Inferior parietal cortex (tissue), 1 donor: ENCODE measurements around the gene PPP2R2B.

Experiments used
- DNase-seq: peaks from one replicate; pipeline ENCODE4 v3.0.0-alpha.2; 2016; ENCODE audit errors: extremely low spot score

Gene PPP2R2B

DNA sequence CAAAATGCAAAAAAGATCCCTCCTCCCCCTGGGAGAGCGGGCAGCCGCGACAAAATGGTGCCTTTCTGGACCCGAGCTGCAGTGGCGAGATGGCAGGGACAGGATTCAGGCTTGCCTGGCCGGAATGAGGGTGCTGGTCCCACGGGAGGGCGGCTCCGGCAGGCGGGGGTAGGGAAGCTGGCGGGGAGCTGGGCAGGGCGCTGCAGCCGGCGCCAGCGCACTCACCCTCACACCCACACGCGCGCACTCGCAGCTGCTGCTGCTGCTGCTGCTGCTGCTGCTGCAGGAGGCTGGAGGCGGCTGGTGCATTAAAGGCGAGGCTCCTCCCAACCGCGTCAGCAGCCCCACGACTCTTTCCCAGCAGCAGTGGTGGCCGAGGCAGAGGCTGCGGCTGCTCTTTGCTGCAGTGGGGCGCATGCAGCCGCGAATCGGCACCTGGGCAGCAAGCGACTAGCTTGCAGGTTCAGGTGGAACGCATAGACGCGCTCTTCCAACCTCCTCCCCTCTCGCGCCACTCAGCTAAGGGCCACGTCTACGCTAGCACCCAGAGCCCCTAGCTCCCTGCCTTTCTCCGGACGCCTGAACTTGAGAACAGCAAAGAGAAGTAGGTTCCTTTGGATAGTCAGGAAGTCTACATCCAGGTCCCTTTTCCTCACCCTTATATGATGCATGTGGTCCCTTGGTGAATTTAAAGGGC lies at the start of gene PPP2R2B:
Gene PPP2R2B, minus strand, starts transcription at position 282 of the 697 bp plus-strand sequence.
- DNase-seq: peak; percentile 50

DNA sequence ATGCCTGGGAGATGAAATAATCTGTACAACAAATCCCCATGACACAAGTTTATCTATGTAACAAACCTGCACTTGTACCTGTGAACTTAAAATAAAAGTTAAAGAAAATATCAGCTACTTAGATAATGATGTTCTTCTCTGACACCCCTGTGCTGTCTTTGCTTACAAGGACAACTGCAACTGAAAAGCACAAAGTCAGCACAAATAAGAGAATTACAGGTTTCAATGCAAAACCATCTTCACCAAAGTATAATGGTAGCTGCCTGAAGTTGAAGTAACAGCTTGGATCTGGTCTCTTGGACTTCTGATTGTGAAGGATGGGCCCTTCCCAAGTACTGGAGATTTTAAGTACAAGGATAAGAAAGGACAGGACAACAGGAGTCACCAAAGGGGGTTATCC lies 45.6 kb upstream of the PPP2R2B start:
- no peak for DNase-seq

DNA sequence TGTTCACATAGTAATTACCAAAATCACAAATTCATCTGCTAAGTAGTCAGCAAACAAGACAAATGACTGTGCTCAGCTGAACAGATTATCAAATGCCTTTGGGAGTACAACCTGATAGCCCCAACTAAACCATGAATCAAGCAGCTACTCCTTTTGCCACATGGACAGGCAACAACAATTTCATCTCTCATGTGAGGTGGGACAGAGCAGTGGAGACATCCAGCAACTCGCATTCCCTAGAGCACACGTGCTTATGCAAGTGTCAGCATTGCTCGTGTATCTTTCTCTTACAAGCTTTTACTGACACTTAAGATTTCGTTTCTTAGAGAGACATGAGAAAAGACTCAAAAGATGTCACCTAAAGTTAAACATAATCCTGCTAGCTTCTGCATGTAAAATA lies 42.7 kb upstream of the PPP2R2B start:
- DNase-seq: no peak

DNA sequence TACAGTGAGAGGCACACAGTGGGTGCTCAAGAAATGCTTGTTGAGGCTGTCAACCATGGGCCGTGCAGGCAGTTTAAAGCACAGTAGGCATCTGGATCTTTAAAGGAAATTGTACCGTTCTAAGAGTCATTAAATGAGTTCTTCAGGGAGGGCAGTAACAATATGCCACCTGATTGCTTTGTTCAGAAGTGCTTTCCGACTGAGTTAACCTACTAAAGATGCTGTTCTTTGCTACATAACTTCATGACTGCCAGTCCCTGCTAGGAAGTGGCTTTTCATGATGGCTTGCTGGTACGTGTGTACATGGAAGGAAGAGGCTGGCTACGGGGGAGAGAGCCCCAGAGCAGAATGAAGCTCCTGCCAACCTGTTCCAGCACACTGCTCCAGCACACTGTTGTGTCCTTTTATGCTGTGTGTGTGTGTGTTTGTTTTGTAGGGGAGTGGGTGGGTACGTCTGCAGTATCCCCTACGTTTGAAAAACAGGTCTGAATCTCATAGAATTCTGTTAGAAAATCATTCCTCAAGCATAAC lies 41.9 kb upstream of the PPP2R2B start:
- DNase-seq: no peak

DNA sequence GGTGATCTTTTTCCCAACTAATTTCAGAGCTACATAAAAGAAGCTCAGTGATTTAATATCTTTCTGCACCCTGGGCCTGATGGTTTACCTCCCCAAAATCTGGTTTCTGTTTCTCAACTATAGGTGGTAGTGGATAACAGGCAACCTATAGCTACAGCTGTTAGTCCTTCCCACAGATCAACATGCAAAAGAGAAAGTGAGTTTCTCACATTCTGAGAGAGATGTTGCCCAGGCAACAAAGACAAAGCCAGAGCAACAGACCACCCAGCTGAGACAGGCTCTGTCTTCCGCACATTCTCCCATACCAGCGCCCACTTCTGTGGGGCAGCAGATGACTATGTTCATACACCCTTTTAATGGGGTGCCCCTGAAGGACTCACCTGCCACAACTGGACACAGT lies 40.7 kb upstream of the PPP2R2B start:
- no peak for DNase-seq

DNA sequence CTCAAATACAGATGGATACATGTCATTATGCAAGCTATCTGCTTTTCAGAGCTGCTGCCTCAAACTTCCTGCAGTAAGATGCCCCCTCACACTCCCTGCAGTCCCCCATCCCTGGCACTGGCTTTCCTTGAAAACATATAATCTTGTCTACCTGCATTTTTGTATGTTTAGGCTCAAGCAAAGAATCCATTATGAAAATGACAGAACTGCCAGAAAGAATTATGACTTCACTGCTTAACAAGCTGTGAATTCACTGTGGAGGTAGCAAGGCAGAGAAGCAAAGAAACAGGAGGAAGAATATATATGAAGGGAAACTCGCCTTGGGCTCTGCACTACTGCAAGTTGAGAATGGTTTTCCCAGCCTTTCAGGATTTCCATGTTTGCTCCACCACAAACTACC lies 39.4 kb upstream of the PPP2R2B start:
- no peak for DNase-seq

DNA sequence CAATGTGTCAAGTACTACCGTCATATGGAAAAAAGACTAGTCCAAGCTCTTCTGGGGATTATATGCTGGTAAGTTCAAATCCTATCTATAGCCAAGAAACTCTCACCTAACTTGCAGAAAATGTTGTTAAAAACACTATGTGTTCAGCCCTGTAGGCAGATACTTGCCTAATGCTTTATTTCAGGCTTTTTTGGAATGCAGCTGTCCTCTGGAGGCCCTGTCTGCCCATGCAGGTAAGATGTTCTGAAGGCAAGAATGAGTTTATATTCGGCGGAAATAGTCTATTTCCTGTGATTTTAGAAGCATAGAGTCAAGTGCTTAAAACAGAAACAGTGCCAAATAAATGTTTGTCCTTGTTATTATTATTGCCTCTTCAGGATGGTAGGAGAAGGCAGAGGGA lies 34.3 kb upstream of the PPP2R2B start:
- DNase-seq: no peak

DNA sequence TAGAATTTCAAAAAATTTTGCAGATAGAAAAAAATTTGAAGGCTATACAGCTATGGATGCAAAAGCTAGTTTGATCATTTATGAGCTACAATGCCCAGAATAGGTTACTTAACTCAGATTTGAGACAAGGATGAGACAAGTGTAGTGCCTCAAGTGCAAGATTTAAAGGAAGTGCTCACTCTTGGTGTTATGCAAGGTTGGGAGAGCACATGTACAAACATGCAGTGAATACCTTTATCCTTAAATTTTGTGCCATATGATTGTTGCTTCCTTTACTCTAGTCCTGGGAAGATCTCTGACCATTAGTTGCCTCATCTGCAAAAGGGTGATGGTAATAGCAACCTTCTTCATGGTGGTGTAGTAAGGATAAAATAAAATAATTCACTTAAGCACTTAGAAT lies 31.7 kb upstream of the PPP2R2B start:
- no peak for DNase-seq

DNA sequence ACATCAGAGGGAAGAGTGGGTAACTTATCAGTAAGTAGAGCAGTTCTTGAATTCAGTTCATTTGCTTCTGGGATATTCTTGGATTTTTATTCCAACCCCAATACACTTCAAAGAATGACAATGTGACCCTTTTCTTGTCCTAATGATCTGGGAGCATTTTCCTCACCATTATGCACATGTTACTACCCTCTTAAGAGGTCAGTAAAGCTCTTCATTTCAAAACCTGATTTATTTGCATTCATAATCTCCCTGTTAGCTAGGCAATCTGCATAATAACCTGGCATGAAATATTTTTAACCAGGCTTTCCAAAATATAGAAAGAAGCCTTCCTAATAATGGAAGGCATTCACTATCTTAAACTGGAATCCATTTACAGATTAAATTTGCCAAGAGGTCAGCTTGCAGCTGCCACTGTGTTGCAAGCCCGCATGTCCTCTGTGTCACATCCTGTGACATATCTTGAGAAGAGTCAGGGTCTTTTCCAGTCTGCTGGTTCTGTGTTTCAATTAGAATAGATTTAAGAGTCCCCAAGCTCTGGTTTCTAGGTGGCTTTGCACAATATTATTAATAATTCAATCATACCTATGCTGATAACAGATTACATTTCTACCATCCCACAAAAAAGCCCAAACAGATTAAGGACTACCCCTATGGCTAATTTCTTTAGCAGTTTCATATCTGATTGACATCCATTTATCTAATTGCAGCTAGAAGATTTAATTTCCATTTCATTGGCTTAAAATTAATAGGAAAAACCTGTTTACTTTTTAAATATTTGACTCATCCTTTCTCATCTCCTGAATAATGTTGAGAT lies 30.9 kb upstream of the PPP2R2B start:
- DNase-seq: no peak

DNA sequence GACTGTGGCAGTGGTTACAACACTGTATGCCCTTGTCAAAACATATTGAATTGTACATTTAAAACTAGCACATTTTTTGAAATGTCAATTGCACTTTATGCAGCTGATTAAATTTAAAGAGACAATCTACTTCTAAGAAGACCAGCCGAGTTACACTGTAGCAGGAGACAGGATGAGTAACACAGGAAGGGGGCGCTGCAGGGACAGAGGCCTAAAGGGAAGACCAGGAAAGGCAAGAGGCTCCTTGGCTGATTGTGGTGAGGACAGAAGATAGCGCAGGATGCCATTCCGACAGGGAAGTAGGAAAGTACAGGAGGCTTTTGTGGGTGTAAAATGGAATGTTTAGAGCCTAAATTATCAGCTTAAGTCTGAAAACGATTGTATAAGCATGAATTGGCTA lies 28.2 kb upstream of the PPP2R2B start:
- DNase-seq: no peak

DNA sequence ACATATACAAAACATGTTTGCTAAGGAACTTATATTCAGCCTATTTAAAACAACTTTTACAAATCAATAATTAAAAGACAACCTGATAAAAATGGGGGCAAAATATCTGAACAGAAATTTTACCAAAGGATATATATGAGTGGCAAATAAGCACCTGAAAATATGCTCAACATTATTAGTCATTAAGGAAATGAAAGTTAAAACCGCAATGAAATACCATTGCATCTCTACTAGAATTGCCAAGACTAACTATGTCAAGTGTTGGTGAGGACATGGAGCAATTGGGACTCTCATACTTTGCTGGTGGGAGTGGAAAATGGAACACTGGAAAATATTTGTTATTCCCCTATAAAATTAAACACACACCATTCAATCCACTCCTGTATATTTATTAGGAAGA lies 26.3 kb upstream of the PPP2R2B start:
- no peak for DNase-seq

DNA sequence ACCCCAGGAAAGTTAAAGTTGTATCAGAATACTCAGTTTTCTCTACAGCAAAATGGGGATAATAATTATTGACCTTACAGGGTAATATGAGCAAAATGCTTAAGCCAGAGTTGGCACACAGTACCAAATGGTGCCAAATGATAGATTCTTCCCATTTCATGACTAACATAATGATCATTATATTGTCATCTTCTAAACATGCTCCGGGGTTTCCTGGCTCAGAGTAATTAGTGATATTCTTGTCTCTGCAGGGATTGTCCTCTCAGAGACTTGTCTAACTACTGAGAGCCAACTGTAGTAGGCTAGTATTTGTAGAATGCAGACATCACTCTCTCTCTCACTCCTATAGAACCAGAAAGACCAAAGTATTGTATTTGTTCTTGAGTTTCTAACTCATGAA lies 25.2 kb upstream of the PPP2R2B start:
- DNase-seq: no peak

DNA sequence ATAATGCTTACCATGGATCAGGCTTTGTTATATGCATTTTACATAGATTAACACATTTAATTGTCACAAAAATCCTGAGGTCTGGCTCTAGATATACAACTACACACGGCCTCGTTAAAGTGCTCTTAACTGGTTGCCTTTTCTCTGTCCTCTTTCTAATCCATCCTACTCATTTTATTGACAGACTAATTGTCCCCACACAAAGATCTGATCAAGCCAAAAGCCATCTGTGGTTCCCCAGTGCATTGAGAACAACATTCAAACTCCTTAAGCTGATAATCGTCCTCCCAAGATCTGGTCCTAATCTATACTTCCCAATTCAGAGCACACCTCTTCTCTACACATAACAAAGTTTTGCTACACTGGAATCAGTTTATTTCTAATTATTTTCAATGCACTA lies 23.9 kb upstream of the PPP2R2B start:
- no peak for DNase-seq

DNA sequence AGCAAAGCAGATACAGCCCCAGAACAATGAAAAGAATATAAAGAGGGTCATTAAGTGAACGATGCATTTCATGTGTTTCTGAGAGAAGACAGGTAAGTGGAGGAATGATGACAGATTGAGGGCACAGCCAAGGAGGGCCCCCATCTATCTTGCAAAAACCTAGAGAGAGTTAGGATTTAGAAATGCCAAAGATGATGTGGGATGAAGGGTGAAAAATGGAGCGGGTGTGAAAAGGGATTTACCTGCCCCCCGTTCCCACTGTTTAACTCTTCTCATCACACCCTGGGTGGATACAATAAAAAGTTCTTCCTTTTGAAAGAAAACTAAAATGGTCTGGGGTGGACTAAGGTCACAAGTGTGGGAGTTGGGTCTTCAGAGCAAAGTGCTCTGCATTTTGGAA lies 18.5 kb upstream of the PPP2R2B start:
- no peak for DNase-seq

DNA sequence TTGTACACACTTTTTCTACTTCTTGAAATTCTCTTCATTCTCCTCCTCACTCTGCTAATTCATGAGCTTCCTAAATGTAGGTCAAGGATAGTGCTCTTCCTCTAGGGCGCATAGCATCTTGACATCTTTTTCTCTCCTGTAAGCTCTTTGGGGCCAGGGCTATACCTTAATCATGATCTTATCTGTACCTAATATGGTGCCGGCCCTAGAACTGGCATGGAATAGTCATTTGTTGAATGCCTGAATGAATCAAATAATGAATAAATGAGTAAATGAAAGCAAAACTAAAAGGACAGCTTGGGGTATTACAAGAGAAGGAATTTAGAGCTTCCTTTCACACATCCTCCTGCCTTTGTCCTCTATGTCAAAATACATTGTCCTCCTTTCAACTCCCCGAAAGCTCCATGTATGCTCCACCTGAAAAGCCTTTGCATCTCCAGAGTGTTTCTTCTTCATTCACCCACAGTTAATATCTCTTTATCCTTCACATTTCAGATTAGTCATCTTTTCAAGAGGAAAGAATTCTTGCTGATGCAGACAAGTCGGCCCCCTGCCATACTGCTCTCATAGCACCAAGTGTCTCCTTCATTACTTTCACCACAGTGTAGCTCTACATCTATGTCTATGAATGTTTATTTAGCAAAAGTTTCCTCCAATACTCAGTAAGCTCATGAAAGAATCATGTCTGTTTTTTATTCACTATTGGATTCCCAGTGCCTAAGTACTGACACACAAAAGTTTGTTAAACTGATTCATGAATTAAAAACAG lies 16.4 kb upstream of the PPP2R2B start:
- DNase-seq: no peak

DNA sequence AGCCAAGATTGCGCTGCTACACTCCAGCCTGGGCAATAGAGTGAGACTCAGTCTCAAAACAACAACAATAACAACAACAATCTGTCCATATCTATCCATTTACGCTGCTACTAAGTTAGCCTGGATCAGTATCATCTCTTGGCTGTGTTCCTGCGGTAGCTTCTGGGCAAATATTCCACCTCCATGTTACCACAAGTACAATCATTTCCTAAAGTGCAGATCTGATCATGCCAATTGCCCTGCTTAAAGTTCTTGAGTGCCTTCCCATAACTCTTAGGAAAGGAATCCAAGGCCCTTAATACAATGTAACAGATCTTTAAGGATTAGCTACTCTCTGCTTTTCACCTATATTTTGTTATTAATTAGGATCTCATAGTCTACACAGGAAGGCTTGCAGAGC lies 15.4 kb upstream of the PPP2R2B start:
- DNase-seq: no peak

DNA sequence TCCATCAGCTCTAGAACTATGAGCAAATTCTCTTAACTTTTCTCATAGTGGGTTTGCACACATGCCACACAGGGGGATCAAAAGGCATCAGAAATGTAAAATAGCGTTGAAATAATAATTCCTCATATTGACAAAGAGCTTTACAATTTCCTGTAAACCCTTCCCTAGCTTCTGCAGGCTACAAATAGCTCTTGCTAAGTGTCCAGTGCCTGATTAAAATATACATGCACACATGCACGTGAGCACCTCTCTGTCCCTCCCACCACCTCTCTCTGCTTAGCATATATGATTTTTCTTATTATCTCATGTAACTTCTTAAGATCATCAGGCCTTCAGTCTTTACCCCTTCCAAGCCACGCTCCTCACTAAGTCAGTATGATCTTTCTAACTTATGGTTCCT lies 13.7 kb upstream of the PPP2R2B start:
- no peak for DNase-seq

DNA sequence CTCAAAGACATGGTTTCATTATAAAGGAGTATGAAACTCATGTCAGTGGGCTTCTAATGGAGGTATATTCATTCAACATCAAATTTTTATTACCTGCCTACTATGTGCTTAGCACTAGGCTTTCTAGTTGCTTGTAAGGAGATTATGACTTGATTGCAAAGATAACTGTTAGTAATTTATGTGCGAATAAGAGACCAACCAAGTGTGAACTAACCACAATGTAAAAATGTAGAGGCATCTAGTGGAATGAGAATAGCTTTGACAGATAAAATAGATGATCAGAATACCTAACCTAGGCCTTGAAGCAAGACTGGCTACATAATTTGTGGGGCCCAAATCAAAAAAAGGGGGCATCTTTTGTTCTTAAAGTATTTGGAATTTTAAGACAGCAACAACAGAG lies 13.0 kb upstream of the PPP2R2B start:
- no peak for DNase-seq

DNA sequence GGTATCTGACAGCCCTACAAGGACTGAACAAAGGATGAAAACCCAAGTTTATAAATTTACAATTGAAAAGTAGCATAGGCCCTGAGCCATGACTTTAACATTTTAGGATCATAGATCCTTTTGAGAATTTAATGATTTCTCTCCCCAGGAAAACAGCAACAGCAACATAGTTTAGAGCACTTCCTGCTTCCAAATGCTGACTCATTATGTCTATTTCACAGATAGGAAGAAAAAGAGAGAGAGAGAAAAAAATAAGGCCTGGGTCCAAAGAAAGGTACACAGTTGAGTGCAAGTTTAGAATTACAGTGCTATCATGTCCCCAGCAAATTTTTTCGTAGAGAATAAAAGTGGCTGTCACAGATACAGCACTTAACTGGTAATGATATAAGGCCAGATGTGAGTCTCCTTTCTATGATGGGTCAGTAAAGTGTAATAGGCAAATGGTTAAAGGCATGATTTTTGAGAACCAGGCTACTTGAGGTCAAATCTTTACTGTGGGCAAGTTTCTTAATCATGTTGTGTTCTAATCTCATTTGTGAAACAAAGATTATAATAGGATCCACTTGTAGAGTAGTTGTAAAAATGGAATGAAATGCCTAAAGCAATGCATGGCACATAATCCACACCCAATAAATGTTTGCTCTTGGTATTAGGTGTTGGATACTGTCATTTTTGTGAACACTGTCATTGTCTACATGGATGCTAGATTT lies 12.3 kb upstream of the PPP2R2B start:
- no peak for DNase-seq

DNA sequence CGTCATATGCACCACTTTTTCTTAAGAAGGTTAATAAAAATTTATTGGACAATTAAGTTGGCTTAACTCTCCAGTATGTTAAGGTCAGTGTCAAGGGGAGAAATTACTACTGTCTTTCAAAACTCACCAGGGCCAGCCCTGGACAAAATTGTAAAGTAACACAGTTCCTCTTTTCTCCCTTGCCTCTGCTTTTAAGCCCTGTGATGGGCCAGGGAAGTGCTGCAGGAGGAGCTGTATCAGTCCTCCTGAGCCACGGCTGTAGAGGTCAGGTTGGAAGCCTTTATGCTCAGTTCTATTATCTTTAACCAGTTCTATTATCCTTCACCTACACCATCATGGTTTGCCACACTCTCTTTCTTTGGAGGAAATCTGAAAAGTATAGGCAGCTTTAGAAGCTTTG lies 11.5 kb upstream of the PPP2R2B start:
- no peak for DNase-seq

DNA sequence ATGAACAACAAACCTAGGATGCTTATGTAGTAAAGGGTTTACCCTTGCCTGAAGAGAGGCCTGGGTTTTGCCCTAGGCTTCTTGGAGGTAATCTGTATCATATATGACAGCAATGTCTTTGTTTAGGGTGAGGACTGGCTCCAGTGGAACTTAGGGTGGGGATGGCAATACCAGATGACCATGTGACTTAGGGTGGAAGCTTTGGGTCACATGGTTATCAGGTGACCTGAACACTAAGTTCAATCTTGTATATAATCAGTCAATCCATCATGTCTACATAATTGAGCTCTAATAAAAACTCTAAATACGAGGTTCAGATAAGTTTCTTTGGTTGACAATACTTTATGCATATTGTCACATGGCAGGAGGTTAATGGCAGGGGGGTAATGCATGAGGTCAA lies 10.6 kb upstream of the PPP2R2B start:
- no peak for DNase-seq
